ENCODE measurements around the gene PFN3. TPM values are rescaled to one million over a fixed set of nuclear protein-coding genes. Genes with fewer than 3 reads are reported as not detected.

Gene PFN3
- total RNA-seq, 1 donor from 2014 or later, result not detected

- Mint-ChIP-seq H3K4me3 (no peak overlapping the region), H3K27ac (no peak overlapping the region), H3K4me1 (peaks cover 61% of the 10 kb centered on the region), H3K27me3 (no peaks in the 10 kb centered on the region), H3K9me3 (no peaks in the 10 kb centered on the region), H3K36me3 (ENCODE audit: low read depth) (peaks cover 49% of the 10 kb centered on the region)
- ChIA-PET CTCF (interaction anchor here (0.9 to 3.8 kb wide), 8 partner anchors 10 to 254 kb away, joined by 3 to 19 read pairs (median 4); partner anchors contain the start of genes LMAN2 and RGS14), POLR2A (interaction anchor here (0.8 to 0.9 kb wide), 2 partner anchors 16 to 17 kb away, joined by 3 read pairs; partner anchors contain the start of gene LMAN2)
- DNase-seq, result no peak
- no peak for ATAC-seq (ENCODE audit: low read depth)
- intact Hi-C loops (cut with micrococcal nuclease), result no loop called here
- no peak for TF ChIP-seq CTCF (IDR thresholded peaks at IDR 0.05)
Measured at GRCh38 chr5:177367981-177368868, 32.2 kb downstream of the PFN3 start.

- ChIA-PET POLR2A (interaction anchor here (0.8 kb wide), 1 partner anchor 16 kb away, joined by 3 read pairs; the partner anchor contains the start of gene LMAN2), CTCF (no interaction called here)
- no peaks in the 10 kb centered on the region for H3K27me3 Mint-ChIP-seq
- intact Hi-C loops (cut with micrococcal nuclease), result no loop called here
- H3K27ac Mint-ChIP-seq, result no peak overlapping the region
- no peak for TF ChIP-seq CTCF (IDR thresholded peaks at IDR 0.05)
- no peak overlapping the region for H3K4me3 Mint-ChIP-seq
- ATAC-seq (ENCODE audit: low read depth), result no peak
- peaks cover 47% of the 10 kb centered on the region for H3K36me3 Mint-ChIP-seq (ENCODE audit: low read depth)
- H3K9me3 Mint-ChIP-seq, result no peaks in the 10 kb centered on the region
- H3K4me1 Mint-ChIP-seq, result peaks cover 61% of the 10 kb centered on the region
- DNase-seq, result no peak
Measured at GRCh38 chr5:177367323-177367848, 33.1 kb downstream of the PFN3 start.

GRCh38 chr5:177366528-177367322 lies 33.7 kb downstream of the PFN3 start:
- POLR2A ChIA-PET, result no interaction called here
- DNase-seq (no peak), ATAC-seq (ENCODE audit: low read depth) (no peak)
- TF ChIP-seq CTCF (IDR thresholded peaks at IDR 0.05), result no peak
- no peak overlapping the region for H3K27ac Mint-ChIP-seq
- H3K9me3 Mint-ChIP-seq, result no peaks in the 10 kb centered on the region
- intact Hi-C loops (cut with micrococcal nuclease), result no loop called here
- H3K4me1 Mint-ChIP-seq, result peaks cover 61% of the 10 kb centered on the region
- peaks cover 43% of the 10 kb centered on the region for H3K36me3 Mint-ChIP-seq (ENCODE audit: low read depth)
- no peak overlapping the region for H3K4me3 Mint-ChIP-seq
- CTCF ChIA-PET, result no interaction called here
- no peaks in the 10 kb centered on the region for H3K27me3 Mint-ChIP-seq

- ATAC-seq (ENCODE audit: low read depth) (no peak), DNase-seq (no peak)
- Mint-ChIP-seq H3K4me3 (no peak overlapping the region), H3K27me3 (no peaks in the 10 kb centered on the region), H3K9me3 (no peaks in the 10 kb centered on the region), H3K27ac (no peak overlapping the region), H3K36me3 (ENCODE audit: low read depth) (peaks cover 38% of the 10 kb centered on the region), H3K4me1 (peaks cover 62% of the 10 kb centered on the region)
- ChIA-PET POLR2A (no interaction called here), CTCF (interaction anchor here (1.3 kb wide), 1 partner anchor 24 kb away, joined by 3 read pairs; no protein-coding TSS in a partner anchor)
- TF ChIP-seq CTCF (IDR thresholded peaks at IDR 0.05), result no peak
- intact Hi-C loops (cut with micrococcal nuclease), result no loop called here
Measured at GRCh38 chr5:177365845-177366527, 34.5 kb downstream of the PFN3 start.
